ENCODE data around the gene RBM34. TPM values are rescaled to one million over a fixed set of nuclear protein-coding genes. Genes with fewer than 3 reads are reported as not detected.

Gene RBM34
- total RNA-seq, 2 donors from 2014 or later = 13.2 to 26.2 TPM

- H3K9me3 ChIP-seq = no peaks in the 10 kb centered on the region
- 82 to 92% methylated on average over 2 of the region's 2 CpGs for WGBS, 2 donors
- H3K36me3 ChIP-seq (replicated peaks in 1 of 2; ENCODE audit: insufficient read depth in 1 of 2, low read depth in 2 of 2) = peaks cover 0 to 22% of the 10 kb centered on the region in 2 donors
- intact Hi-C loops (cut with DNase I) = no loop called here
- TF ChIP-seq POLR2A (IDR thresholded peaks at IDR 0.05) (no peak), CTCF (IDR thresholded peaks at IDR 0.05) (no peak)
- no peak overlapping the region for H3K27ac ChIP-seq
- no peaks in the 10 kb centered on the region for H3K27me3 ChIP-seq
- DNase-seq = no peak
- H3K4me3 ChIP-seq = no peak overlapping the region
- no peak for ATAC-seq
- no peaks in the 10 kb centered on the region for H3K4me1 ChIP-seq
These were observed 10.0 kb downstream of the RBM34 start for GRCh38 chr1:235151033-235151432.

GRCh38 chr1:235149824-235150223 lies 11.2 kb downstream of the RBM34 start:
- no peaks in the 10 kb centered on the region for H3K27me3 ChIP-seq
- H3K4me3 ChIP-seq = no peak overlapping the region
- ATAC-seq (no peak), DNase-seq (no peak)
- intact Hi-C loops (cut with DNase I) = no loop called here
- no peaks in the 10 kb centered on the region for H3K4me1 ChIP-seq
- TF ChIP-seq POLR2A (IDR thresholded peaks at IDR 0.05) (no peak), CTCF (IDR thresholded peaks at IDR 0.05) (no peak)
- H3K9me3 ChIP-seq = no peaks in the 10 kb centered on the region
- H3K27ac ChIP-seq = no peak overlapping the region
- peaks cover 0 to 22% of the 10 kb centered on the region in 2 donors for H3K36me3 ChIP-seq (replicated peaks in 1 of 2; ENCODE audit: insufficient read depth in 1 of 2, low read depth in 2 of 2)
- WGBS, 2 donors = 94 to 95% methylated on average over 9 of the region's 9 CpGs

GRCh38 chr1:235147269-235147668 lies 13.8 kb downstream of the RBM34 start:
- Histone ChIP-seq H3K4me3 (no peak overlapping the region), H3K27me3 (no peaks in the 10 kb centered on the region), H3K9me3 (no peaks in the 10 kb centered on the region), H3K27ac (no peak overlapping the region), H3K4me1 (no peaks in the 10 kb centered on the region), H3K36me3 (replicated peaks in 1 of 2; ENCODE audit: insufficient read depth in 1 of 2, low read depth in 2 of 2) (peaks cover 0 to 15% of the 10 kb centered on the region in 2 donors)
- ATAC-seq = no peak
- TF ChIP-seq CTCF (IDR thresholded peaks at IDR 0.05) (no peak), POLR2A (IDR thresholded peaks at IDR 0.05) (no peak)
- 86 to 94% methylated on average over 4 of the region's 4 CpGs for WGBS, 2 donors
- intact Hi-C loops (cut with DNase I) = no loop called here
- no peak for DNase-seq

- peaks cover 0 to 15% of the 10 kb centered on the region in 2 donors for H3K36me3 ChIP-seq (replicated peaks in 1 of 2; ENCODE audit: insufficient read depth in 1 of 2, low read depth in 2 of 2)
- WGBS, 2 donors = 78 to 81% methylated on average over 6 of the region's 6 CpGs
- no peaks in the 10 kb centered on the region for H3K4me1 ChIP-seq
- no peaks in the 10 kb centered on the region for H3K9me3 ChIP-seq
- no peaks in the 10 kb centered on the region for H3K27me3 ChIP-seq
- no peak overlapping the region for H3K4me3 ChIP-seq
- ATAC-seq (no peak), DNase-seq (no peak)
- H3K27ac ChIP-seq = no peak overlapping the region
- intact Hi-C loops (cut with DNase I) = no loop called here
- TF ChIP-seq CTCF (IDR thresholded peaks at IDR 0.05) (no peak), POLR2A (IDR thresholded peaks at IDR 0.05) (no peak)
These were observed 15.4 kb downstream of the RBM34 start for GRCh38 chr1:235145639-235146038.

- TF ChIP-seq CTCF (IDR thresholded peaks at IDR 0.05) (no peak), POLR2A (IDR thresholded peaks at IDR 0.05) (no peak)
- H3K4me1 ChIP-seq = no peaks in the 10 kb centered on the region
- H3K36me3 ChIP-seq (replicated peaks in 1 of 2; ENCODE audit: insufficient read depth in 1 of 2, low read depth in 2 of 2) = peaks cover 0 to 9% of the 10 kb centered on the region in 2 donors
- H3K4me3 ChIP-seq = no peak overlapping the region
- ATAC-seq = no peak
- H3K27ac ChIP-seq = no peak overlapping the region
- intact Hi-C loops (cut with DNase I) = no loop called here
- H3K27me3 ChIP-seq = no peaks in the 10 kb centered on the region
- H3K9me3 ChIP-seq = no peaks in the 10 kb centered on the region
- WGBS, 2 donors = 89 to 96% methylated on average over 4 of the region's 4 CpGs
- no peak for DNase-seq
These were observed 18.1 kb downstream of the RBM34 start for GRCh38 chr1:235142991-235143390.
